ENCODE results near the gene PPP1R15A. TPM values are rescaled to one million over a fixed set of nuclear protein-coding genes. Genes with fewer than 3 reads are reported as not detected.

The PPP1R15A gene
- total and polyA plus RNA-seq, 2 experiments from 2014 or later = 14.0 to 15.8 TPM

GRCh38 chr19:48920949-48921348 is 48.7 kb downstream of the PPP1R15A start:
- no peak overlapping the region for H3K4me3 Mint-ChIP-seq
- DNase-seq (ENCODE audit: low spot score) = no peak

More at GRCh38 chr19:48920949-48921348, 48.7 kb downstream of the PPP1R15A start:
- H3K4me3 ChIP-seq = no peak overlapping the region
- no peak overlapping the region for H3K4me2 ChIP-seq
- Mint-ChIP-seq H3K27me3 (ENCODE audit: insufficient read depth, low read depth, poor library complexity) (peaks cover 8% of the 10 kb centered on the region), H3K27ac (no peak overlapping the region), H3K4me1 (no peaks in the 10 kb centered on the region), H3K9me3 (no peaks in the 10 kb centered on the region), H3K36me3 (ENCODE audit: low read depth) (peaks cover 16% of the 10 kb centered on the region)
- peaks cover 3% of the 10 kb centered on the region for H4K20me1 ChIP-seq (replicated peaks; ENCODE audit: insufficient read depth)
- H3K9me2 ChIP-seq (ENCODE audit: insufficient read depth) = no peaks in the 10 kb centered on the region
- no peak for ATAC-seq
- no peak overlapping the region for H3K27ac ChIP-seq (ENCODE audit: low read depth)
- no peaks in the 10 kb centered on the region for H3K27me3 ChIP-seq (ENCODE audit: insufficient read depth)
- no peaks in the 10 kb centered on the region for H3K4me1 ChIP-seq (ENCODE audit: insufficient read depth)
- 0 out of 2 replicates have a peak, but pooled peaks cover 8% of the 10 kb centered on the region for H3F3A ChIP-seq (replicated peaks; ENCODE audit: low read depth)
- TF ChIP-seq JUNB (IDR thresholded peaks at IDR 0.05; ENCODE audit: unreplicated experiment) (no peak), EZH2phosphoT487 (IDR thresholded peaks at IDR 0.05; ENCODE audit: unreplicated experiment) (no peak), ZNF331 (CRISPR knock-in tag; IDR thresholded peaks at IDR 0.05; ENCODE audit: low read depth) (no peak), EZH2 (IDR thresholded peaks at IDR 0.05; ENCODE audit: low read depth, unreplicated experiment) (no peak), POLR2AphosphoS5 (IDR thresholded peaks at IDR 0.05; ENCODE audit: low read depth) (no peak), STAT1 (IDR thresholded peaks at IDR 0.05; ENCODE audit: unreplicated experiment) (no peak), REST (IDR thresholded peaks at IDR 0.05; ENCODE audit: unreplicated experiment) (no peak), ZNF462 (CRISPR knock-in tag; IDR thresholded peaks at IDR 0.05) (no peak), CTCF (conservative IDR thresholded peaks at IDR 0.05; ENCODE audit: low read depth in 2 of 2) (no peak), ZNF114 (CRISPR knock-in tag; IDR thresholded peaks at IDR 0.05) (no peak), CREB1 (CRISPR knock-in tag; IDR thresholded peaks at IDR 0.05; ENCODE audit: low read depth) (no peak), ETS1 (IDR thresholded peaks at IDR 0.05) (no peak), NANOG (IDR thresholded peaks at IDR 0.05; ENCODE audit: borderline replicate concordance) (no peak)
- H3K36me3 ChIP-seq (ENCODE audit: insufficient read depth) = no peaks in the 10 kb centered on the region; the same call in 1 of the 2 replicates
- H3K79me2 ChIP-seq (replicated peaks; ENCODE audit: insufficient read depth) = no peaks in the 10 kb centered on the region
- no peak overlapping the region for H2AFZ ChIP-seq
